ENCODE data around the gene ERMP1.
A peak's percentile ranks its signal among the peaks of the same experiment; 100 is the strongest.
"Not testable (repeated sequence)": the region's sequence is repeated elsewhere in the genome, so short reads cannot be mapped to it uniquely, and the experiment has no call there.

The ERMP1 gene

DNA sequence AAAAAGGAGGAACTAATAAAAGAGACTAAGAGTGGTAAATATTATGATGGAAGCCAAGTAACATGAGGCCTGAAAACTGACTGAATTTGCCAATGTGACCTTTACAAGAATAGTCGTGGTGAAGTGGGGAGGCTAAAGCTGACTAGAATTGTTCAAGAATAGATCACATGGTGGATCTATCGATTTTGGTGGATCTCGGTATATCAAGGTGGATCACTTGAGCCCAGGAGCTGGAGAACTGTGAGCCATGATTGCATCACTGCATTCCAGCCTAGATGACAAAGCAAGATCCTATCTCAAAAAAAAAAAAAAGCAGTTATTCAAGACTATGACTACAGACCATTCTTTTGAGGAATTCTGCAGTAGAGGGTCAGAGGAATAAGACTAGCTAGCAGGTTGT, 15.1 kb downstream of the ERMP1 start:
- DNase-seq = no peak

DNA sequence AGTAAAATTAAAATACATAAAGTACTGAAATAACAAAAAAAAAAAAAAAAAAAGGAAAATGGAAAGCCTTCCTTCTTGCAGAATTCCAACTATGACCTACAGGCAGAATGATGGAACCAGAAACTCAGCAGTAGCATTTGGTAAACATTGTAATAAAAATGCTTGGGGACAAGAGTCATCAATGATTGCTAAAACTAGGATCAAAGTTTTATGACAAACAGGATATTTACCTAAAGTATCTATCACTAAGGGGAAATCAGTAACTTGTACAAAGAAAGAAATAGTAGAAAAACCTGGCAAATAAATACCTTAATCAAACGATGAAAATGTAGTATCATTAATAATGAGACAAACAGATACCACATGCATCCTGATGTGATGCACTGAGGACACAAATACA, 17.5 kb downstream of the ERMP1 start:
- DNase-seq = no peak

DNA sequence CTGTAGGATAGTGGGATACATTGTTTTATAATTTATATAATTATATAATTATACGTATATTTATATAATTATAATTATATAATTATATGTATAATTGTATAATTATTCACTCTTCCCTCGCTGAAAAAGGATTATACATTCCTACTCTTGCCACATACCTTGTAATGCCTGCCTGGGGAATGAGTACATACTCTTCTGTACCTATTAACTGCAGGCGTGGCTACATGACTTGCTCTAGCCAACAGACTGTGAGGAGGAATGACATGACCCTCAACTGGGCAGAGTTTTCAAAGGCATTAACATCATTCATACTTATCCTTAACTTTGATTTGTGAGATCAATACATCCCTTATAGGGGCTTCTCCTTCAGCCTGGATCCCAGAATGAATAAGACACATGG, 19.1 kb downstream of the ERMP1 start:
- no peak for DNase-seq

DNA sequence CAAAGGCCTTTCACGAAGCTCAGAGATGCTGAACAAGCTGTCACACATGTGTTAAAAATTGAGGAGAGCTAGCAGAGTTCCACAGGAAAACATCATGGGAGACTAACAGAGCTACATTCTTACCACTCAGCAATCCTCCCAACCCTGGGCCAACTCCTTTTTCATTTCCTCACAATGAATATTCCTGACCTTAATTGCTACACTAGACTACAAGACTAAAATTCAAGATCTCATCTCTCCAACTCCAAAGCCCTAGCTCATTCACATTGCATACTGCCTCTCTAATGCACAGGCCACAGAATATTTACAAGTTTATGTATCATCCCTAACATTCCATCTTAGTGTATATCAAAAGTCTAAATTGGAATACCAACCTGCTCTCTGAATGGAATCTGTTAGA, 21.2 kb downstream of the ERMP1 start:
- no peak for DNase-seq

DNA sequence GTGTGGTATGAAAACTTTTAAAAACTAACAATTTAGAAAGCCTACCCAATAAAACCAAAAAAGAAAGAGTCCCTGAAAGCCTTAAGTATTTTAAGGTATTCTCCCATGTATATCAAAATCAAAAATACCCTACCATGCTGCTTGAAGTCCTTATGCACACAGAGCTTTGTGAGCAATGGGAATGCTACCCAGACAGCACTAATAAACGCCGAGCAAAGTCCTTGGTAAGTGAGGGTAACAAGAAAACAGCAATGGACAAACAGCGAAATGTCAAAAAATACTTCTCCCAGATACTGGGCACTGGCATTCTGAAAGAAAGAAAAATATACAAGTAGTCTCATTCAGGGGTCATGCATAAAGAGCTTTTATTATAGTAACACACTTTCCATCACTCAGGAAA, 27.4 kb downstream of the ERMP1 start:
- no peak for DNase-seq

DNA sequence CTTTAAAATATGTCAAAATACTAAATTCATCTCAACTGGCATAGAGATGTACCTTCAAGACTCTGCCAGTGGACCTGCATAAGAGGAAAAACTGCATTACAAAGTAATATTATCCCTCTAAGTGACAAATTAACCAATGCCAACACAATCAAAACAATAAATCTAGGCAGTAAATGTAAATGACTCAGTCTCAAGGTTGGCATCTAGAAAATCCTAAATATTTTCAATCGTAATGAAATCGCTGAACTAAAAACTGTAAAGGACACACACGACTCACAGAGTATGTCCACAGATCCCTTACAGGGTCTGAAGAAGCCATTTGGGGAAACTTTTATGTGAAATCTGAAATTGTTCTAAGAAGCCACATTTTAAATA, 31.2 kb downstream of the ERMP1 start:
- no peak for DNase-seq

DNA sequence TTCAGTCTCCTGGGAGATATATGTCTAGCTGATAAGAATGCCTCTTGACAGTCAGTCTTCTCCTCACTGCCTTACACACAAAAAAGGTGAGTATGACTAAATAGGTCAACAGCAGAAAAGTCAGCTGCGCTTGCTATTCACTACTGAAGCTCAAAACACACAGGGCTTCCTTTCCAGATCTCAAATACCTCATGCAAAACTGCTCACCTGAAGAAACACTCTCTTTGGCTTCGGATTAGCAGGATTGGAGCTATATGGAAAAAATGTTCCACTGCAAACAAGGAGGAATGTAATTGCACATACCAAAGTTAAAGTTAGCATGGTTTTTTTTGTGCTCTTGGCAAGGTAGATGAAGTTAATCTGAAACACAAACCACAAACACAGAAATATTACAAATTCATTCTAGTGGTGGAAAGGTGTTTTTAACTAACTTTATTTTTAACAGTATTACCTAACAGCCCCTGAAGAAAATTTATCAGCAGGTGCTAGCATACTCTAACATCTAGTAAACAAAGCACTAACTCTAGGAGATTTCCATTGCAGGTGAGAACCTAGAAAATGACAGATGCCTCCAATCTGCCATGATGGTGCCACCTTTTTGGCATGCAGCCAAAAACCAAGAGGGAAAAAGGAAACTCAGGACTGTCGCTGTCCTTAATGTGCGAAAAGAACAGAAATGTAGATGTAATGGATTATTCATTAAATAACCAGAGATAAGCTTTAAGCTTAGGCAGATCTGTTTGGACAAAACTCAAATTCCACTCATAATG, 31.8 kb downstream of the ERMP1 start:
- no peak for DNase-seq

DNA sequence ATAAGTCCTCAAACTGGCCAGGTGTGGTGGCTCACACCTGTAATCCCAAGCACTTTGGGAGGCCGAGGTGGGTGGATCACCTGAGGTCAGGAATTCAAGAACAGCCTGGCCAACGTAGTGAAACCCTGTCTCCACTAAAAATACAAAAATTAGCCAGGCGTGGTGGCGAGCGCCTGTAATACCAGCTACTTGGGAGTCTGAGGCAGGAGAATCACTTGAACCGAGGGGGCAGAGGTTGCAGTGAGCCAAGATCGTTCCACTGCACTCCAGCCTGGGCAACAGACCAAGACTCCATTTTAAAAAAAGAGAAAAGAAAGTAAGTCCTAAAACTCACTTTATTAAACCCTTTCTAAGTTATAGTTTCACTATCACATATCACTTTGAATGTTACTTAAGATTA, 32.5 kb downstream of the ERMP1 start:
- DNase-seq = not testable (repeated sequence)

DNA sequence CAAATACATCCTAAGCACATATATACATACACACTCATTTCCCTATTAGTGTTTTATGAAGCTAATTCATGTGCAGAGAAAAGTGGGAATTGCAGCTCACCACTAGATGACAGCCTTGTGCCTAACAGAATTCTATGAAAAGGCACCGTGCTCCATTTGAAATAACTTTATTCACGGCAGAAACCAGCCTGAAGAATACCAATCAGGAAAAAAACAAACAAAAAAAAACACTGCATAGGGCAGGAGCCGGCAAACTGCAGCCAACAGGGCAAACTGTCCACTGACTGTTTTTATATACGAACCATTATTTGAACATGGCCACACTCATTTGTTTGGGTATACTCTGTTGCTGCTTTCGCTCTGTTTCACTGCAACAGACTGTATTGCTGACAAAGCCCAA, 33.6 kb downstream of the ERMP1 start:
- peak; percentile 28 for DNase-seq

DNA sequence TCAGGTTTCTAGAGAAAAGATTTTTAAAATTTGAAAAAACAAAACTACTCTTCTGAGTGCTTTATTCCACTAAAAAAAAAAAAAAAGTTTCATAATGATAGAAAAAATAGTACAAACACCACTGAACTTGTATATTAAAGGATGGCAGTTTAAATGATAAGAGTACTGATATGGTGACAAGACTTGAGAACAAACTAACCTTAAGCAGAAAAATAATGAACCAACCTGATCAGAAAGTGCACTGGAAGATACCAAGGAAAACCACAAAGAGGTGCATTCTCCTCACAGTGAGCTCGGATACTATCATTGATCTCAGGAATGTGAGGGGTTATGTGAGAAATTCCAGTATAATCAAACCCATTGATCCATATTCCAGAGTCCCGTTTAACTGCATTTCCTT, 34.3 kb downstream of the ERMP1 start:
- no peak for DNase-seq

DNA sequence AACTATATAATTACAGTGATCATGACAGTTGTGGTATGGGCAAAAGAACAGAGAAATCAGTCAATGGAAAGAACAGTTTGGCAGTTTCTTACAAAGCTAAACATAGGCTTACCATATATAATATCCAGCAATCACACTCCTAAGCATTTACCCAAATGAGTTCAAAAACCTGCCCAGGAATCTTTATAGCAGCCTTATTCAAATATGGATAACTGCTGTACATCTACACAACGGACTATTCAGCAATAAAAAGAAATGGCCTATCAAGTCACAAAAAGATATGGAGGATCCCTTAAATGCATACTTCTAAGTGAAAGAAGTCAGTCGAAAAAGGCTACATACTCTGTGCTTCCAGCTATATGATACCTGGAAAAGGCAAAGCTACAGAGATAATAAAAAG, 36.6 kb downstream of the ERMP1 start:
- DNase-seq = no peak

DNA sequence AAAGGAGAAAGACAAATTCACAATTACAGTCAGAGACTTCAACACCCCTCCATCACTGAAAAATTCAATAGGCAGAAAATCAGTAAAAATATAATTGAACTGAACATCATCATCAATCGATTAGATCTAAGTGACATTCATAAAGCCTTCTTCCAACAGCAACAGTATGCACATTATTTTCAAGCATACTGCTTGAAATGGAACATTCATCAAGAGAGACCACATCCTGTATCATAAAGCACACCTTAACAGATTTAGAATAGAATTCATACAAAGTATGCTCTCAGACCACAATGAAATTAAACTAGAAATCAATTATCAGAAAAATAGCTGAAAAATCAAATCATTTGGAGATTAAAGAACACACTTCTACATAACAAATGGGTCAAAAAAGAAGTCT, 39.1 kb downstream of the ERMP1 start:
- DNase-seq = no peak

DNA sequence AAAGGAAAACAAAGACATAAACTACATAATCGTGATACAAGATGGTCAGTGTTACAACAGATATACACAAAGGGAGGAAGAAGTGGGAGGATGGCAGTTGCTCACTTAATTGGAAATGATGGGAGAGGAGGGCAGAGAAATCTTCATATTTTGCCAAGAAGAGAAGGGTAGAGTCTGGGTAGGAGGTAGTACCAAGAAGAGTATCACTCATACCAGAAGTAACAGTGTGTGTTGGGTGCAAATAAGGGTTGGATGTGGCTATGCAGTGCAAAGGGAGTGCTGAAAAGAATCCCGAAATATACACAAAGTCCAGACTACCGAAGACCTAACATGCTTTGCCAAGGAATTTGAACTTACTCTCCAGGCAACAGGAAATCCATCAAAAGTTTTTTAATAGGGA, 41.0 kb downstream of the ERMP1 start:
- no peak for DNase-seq

DNA sequence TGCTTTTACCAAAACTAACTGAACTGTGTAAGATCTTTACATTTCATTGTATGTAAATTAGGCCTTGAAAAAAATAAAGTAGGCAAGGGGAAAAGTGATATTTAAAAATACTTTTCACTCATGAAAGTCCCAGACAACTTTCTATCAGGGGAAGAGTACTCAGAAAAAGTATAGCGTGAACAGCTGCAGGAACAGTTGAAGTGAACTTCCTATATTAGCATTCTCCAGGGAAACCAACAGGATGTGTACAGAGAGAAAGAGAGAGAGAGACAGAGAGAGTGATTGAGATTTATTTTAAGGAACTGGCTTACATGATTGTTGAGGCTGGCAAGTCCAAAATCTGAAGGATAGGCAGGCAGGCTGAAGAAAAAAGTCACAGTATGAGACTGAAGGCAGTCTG, 42.0 kb downstream of the ERMP1 start:
- DNase-seq = no peak

DNA sequence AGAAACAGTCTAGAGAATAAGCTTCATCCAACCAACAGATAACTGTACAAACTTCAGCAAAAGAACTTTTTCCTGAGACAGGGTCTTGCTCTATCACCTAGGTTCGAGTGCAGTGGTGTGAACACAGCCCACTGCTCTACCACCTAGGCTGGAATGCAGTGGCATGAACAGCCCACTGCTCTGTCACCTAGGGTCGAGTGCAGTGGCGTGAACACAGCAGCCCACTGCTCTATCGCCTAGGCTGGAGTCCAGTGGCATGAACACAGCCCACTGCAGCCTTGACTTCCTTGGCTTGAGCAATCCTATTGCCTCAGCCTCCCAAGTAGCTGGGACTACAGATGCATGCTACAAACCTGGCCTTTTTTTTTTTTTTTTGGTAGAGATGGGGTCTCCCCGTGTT, 43.4 kb downstream of the ERMP1 start:
- DNase-seq = no peak

DNA sequence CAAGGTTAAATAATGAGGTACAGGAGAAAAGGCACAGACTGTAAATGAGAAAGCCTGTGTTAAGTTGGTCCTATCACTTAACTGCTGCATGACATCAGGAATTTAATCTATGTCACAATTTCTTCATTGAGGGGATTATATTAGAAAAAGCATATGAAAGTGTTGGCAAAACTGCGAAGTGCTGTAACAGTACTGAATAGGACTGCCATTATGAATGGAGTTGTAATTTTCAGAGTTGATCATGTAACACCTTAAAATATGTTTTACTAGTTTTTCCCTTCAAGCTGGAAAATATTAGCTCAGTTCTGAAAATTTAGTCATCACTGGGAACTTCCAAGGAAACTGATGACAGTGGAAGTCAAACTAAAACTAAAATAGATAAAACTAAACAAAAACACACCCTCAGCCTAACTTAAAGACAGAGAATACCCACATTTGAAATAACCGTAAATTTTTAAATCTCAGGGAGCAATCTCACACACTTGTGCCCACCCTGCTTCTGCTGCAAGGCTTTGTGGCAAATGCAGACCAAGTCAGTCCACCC, 45.1 kb downstream of the ERMP1 start:
- DNase-seq = no peak

DNA sequence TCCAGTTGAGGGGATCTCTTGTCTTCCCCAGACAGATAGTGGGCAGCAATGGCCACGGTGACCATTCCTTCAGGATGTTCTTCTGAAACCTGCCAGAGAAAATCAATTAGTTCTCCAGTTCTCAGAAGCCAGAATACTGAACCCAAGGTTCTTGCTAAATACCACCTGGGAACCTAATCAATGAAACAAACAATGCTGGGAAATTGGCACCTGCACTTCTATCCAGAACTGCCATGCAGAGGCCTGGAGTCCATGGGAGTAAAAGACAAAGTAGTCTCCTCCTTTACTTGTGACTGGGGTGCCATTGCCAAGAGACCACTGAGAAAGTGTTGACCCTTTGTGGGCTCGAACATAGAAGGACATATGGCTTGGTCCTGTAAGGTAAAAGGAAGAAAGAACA, 45.7 kb downstream of the ERMP1 start:
- no peak for DNase-seq

DNA sequence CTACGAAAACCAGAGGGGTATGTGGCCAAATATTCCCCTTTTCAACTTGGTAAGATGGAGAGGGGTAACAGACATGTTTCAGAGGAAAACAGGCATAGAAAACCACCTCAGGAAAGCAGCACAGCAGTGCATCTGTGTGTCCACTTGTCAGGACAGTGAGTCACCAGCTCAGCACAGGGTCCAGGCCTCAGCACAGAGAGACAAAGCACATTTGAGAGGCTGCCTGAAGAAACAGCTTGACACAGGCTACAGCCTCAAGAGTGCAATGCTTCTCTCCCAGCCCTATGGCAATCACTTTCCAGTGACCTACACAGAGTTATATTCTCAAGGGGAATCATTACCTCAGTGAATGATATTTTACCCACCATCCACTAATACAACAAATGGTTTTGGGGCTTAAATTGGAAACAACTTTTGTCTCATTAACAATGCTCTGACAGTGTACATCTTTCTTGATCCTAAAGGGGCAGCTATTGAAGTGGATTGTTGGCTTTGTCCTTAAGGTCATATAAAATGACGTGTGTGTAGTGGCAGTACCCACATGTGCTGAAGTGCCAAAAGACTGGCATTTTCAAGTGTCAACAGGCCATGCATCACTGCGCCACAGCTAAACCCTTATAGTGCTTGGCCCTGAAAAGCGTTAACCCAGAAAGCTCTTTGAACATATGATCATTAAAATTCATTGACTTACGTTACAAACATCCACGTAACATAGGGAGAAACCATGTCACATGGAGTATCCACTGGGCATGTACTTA, 46.4 kb downstream of the ERMP1 start:
- no peak for DNase-seq

DNA sequence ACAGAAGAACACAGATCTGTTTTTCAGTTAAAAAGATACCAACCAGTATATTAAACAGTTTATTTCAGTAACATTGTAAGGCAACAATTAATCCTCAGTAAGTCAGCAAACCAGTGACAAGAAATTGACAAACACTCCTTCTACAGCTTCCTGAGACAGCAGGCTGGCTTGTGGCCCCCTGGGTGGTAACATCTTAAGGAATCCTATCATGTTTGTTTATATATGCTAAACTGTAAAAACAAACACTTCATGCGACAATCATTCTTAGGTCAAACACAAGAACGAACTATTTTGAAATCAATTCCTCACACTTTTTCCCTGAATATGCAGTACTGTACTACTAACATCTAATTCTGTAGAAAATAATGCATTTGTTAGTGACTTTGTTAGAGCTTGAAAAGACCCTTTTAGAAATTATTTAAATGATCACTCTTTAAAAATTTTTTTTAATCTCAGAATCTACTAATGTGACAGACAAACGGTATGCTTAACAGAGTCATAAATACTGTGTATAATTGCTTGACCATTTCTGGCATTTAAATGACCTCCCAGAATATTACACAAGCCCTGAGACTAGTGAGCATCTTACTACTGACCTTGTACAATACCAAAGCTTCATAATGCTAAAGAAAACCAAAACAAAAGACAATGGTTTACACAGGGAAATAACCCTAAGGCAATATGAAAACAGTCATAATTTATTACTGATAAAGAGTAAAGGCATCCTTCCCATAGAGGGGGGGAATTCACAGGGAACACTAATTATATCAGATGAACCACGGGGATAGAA, 48.2 kb downstream of the ERMP1 start:
- no peak for DNase-seq

DNA sequence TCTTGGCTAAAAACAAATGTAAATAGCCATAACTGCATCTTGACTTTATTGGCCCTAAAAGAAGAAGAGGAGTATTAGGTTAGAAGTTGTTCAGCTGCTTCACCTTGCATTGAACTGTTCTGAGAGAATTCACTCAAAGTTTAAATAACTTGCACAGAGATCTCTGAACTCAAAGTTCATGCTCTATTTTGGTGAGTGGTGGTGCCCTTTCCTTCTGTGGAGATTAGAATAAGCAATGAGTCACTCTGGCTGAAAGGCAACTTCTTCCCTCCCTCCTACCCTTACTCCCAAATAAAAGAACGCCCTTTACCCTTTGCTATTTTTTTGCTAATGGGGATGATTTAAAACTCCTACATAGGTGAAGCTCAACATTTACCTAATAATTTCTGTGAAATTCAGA, 48.9 kb downstream of the ERMP1 start:
- no peak for DNase-seq

DNA sequence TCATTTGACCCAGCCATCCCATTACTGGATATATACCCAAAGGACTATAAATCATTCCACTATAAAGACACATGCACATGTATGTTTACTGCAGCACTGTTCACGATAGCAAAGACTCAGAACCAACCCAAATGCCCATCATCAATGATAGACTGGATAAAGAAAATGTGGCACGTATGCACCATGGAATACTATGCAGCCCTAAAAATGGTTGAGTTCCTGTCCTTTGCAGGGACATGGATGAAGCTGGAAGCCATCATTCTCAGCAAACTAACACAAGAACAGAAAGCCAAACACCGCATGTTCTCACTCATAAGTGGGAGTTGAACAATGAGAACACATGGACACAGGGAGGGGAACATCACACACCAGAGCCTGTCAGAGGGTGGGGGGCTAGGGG, 49.5 kb downstream of the ERMP1 start:
- not testable (repeated sequence) for DNase-seq

DNA sequence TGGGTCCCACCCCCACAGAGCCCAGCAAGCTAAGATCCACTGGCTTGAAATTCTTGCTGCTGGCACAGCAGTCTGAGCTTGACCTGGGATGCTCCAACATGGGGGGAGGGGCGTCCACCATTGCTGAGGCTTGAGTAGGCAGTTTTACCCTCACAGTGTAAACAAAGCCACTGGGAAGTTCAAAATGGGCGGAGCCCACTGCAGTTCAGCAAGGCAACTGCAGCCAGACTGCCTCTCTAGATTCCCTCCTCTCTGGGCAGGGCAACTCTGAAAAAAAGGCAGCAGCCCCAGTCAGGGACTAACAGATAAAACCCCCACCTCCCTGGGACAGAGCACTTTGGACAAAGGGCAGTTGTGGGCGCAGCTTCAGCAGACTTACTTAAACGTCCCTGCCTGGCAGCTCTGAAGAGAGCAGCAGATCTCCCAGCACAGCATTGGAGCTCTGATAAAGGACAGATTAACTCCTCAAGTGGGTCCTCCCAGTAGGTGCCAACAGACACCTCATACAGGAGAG, 53.2 kb downstream of the ERMP1 start:
- DNase-seq = not testable (repeated sequence)

DNA sequence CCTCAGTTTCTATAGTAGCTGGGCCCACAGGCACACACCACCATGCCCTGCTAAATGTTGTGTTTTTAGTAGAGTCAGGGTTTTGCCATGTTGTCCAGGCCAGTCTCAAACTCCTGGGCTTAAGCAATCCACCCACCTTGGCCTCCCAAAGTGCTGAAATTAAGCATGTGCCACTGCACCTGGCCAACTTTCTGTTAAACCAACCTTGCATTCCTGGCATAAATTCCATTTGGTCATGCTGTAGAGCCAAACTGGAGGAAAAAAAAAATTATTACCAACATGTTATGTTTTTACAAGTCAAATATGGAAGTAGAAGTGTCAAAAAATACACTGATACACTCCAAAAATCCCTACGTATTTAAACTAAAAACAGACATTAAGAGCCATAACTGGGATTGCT, 54.1 kb downstream of the ERMP1 start:
- no peak for DNase-seq

All from CD4-positive, alpha-beta T cell treated with Interleukin-10 for 1 hour (primary cell).